8988T (cell line): ENCODE measurements around the gene SMS.
"Not testable (repeated sequence)": the region's sequence is repeated elsewhere in the genome, so short reads cannot be mapped to it uniquely, and the experiment has no call there.

Experiments used
- DNase-seq: peaks from one replicate; pipeline ENCODE4 v3.0.0; 2011

The SMS gene

GRCh38 chrX:21940356-21940829 lies at the start of gene SMS:
SMS (plus strand) TSS chrX:21940709; CDS start chrX:21940825, 116 bp downstream.
- peak; percentile 79 for DNase-seq

- DNase-seq = no peak
These were observed 35.2 kb upstream of the SMS start for GRCh38 chrX:21905313-21905712.

GRCh38 chrX:21905953-21906352 lies 34.6 kb upstream of the SMS start:
- no peak for DNase-seq

GRCh38 chrX:21907260-21907659 lies 33.2 kb upstream of the SMS start:
- DNase-seq = no peak

GRCh38 chrX:21911481-21911880 lies 29.0 kb upstream of the SMS start:
- DNase-seq = no peak

- DNase-seq = no peak
These were observed 28.3 kb upstream of the SMS start for GRCh38 chrX:21912220-21912619.

- DNase-seq = no peak
These were observed 27.5 kb upstream of the SMS start for GRCh38 chrX:21912989-21913388.

- no peak for DNase-seq
These were observed 14.4 kb upstream of the SMS start for GRCh38 chrX:21926116-21926515.

GRCh38 chrX:21926527-21927278 lies 13.8 kb upstream of the SMS start:
- DNase-seq = no peak

- no peak for DNase-seq
These were observed 11.3 kb upstream of the SMS start for GRCh38 chrX:21929209-21929608.

GRCh38 chrX:21930986-21931385 lies 9.5 kb upstream of the SMS start:
- DNase-seq = no peak

GRCh38 chrX:21932292-21933002 lies 8.1 kb upstream of the SMS start:
- DNase-seq = no peak

GRCh38 chrX:21933077-21933476 lies 7.4 kb upstream of the SMS start:
- no peak for DNase-seq

GRCh38 chrX:21934414-21934813 lies 6.1 kb upstream of the SMS start:
- DNase-seq = no peak

GRCh38 chrX:21939906-21940305 lies 603 bp upstream of the SMS start:
- DNase-seq = no peak

- DNase-seq = peak; percentile 51
These were observed 3.1 kb downstream of the SMS start for GRCh38 chrX:21943460-21944135.

GRCh38 chrX:21944136-21944615 lies 3.7 kb downstream of the SMS start:
- DNase-seq = no peak

- no peak for DNase-seq
These were observed 6.6 kb downstream of the SMS start for GRCh38 chrX:21946925-21947641.

- DNase-seq = no peak
These were observed 7.2 kb downstream of the SMS start for GRCh38 chrX:21947671-21948070.

GRCh38 chrX:21948897-21949578 lies 8.5 kb downstream of the SMS start:
- no peak for DNase-seq

- no peak for DNase-seq
These were observed 9.2 kb downstream of the SMS start for GRCh38 chrX:21949689-21950088.

- DNase-seq = not testable (repeated sequence)
These were observed 10.0 kb downstream of the SMS start for GRCh38 chrX:21950557-21950956.
